GM18499 (cell line): ENCODE results near the gene CYP2A6.

ENCODE experiments used
- ATAC-seq: cut with Tn5 transposase; IDR thresholded peaks from one replicate; pipeline ENCODE4 v1.9.1; 2021; ENCODE audit warnings: moderate number of reproducible peaks; ENCODE audit not compliant: insufficient read depth, unreplicated experiment

The CYP2A6 gene

GRCh38 chr19:40804783-40805242 is 45.4 kb downstream of the CYP2A6 start:
- no peak for ATAC-seq

GRCh38 chr19:40803857-40804782 is 46.1 kb downstream of the CYP2A6 start:
- no peak for ATAC-seq

- ATAC-seq = no peak
Measured at GRCh38 chr19:40803170-40803856, 46.9 kb downstream of the CYP2A6 start.

GRCh38 chr19:40802300-40803169 is 47.7 kb downstream of the CYP2A6 start:
- ATAC-seq = no peak

- no peak for ATAC-seq
Measured at GRCh38 chr19:40801426-40802299, 48.6 kb downstream of the CYP2A6 start.

GRCh38 chr19:40800997-40801377 is 49.3 kb downstream of the CYP2A6 start:
- ATAC-seq = no peak

- ATAC-seq = no peak
Measured at GRCh38 chr19:40800339-40800996, 49.8 kb downstream of the CYP2A6 start.

GRCh38 chr19:40799558-40800338 is 50.5 kb downstream of the CYP2A6 start:
- ATAC-seq = no peak

- peak; percentile 58 for ATAC-seq
Measured at GRCh38 chr19:40798683-40799557, 51.3 kb downstream of the CYP2A6 start, which contains the start of gene EGLN2. Gene EGLN2, plus strand, starts transcription at chr19:40799191. Its CDS starts 1,382 bp downstream, at chr19:40800573.

- ATAC-seq = no peak
Measured at GRCh38 chr19:40797963-40798682, 52.1 kb downstream of the CYP2A6 start.

- ATAC-seq = no peak
Measured at GRCh38 chr19:40797166-40797962, 52.9 kb downstream of the CYP2A6 start.
